Measurements from ENCODE around the gene CCL1. TPM values are rescaled to one million over a fixed set of nuclear protein-coding genes. Genes with fewer than 3 reads are reported as not detected.

The CCL1 gene
- total RNA-seq, 1 donor, result not detected

GRCh38 chr17:34365340-34365739, 2.3 kb upstream of the CCL1 start:
- no peak for DNase-seq (ENCODE audit: low read depth)
- TF ChIP-seq CTCF (IDR thresholded peaks at IDR 0.05; ENCODE audit: insufficient read depth, low read length), result no peak
- H3K4me3 ChIP-seq (ENCODE audit: low read depth, low read length), result no peak overlapping the region

- no peak overlapping the region for H3K4me3 ChIP-seq (ENCODE audit: low read depth, low read length)
- DNase-seq (ENCODE audit: low read depth), result no peak
- no peak for TF ChIP-seq CTCF (IDR thresholded peaks at IDR 0.05; ENCODE audit: insufficient read depth, low read length)
Measured at GRCh38 chr17:34364751-34365150, 1.7 kb upstream of the CCL1 start.

- peak; percentile 92 for DNase-seq (ENCODE audit: low read depth)
- peak; percentile 99 for TF ChIP-seq CTCF (IDR thresholded peaks at IDR 0.05; ENCODE audit: insufficient read depth, low read length)
- no peak overlapping the region for H3K4me3 ChIP-seq (ENCODE audit: low read depth, low read length)
Measured at GRCh38 chr17:34361478-34362061, 1.5 kb downstream of the CCL1 start.

GRCh38 chr17:34360601-34361270, 2.3 kb downstream of the CCL1 start:
- no peak for TF ChIP-seq CTCF (IDR thresholded peaks at IDR 0.05; ENCODE audit: insufficient read depth, low read length)
- DNase-seq (ENCODE audit: low read depth), result no peak
- no peak overlapping the region for H3K4me3 ChIP-seq (ENCODE audit: low read depth, low read length)

GRCh38 chr17:34358631-34359030, 4.4 kb downstream of the CCL1 start:
- TF ChIP-seq CTCF (IDR thresholded peaks at IDR 0.05; ENCODE audit: insufficient read depth, low read length), result no peak
- no peak for DNase-seq (ENCODE audit: low read depth)
- H3K4me3 ChIP-seq (ENCODE audit: low read depth, low read length), result no peak overlapping the region

- no peak for TF ChIP-seq CTCF (IDR thresholded peaks at IDR 0.05; ENCODE audit: insufficient read depth, low read length)
- no peak overlapping the region for H3K4me3 ChIP-seq (ENCODE audit: low read depth, low read length)
- no peak for DNase-seq (ENCODE audit: low read depth)
Measured at GRCh38 chr17:34357398-34357797, 5.6 kb downstream of the CCL1 start.
